GM19468 (cell line): ENCODE data around the gene PNPLA5.

Source experiments
- ATAC-seq: cut with Tn5 transposase; IDR thresholded peaks from one replicate; pipeline ENCODE4 v1.9.1; 2021; ENCODE audit warnings: mild to moderate bottlenecking, moderate library complexity, moderate number of reproducible peaks; ENCODE audit not compliant: unreplicated experiment; ENCODE audit errors: extremely low read depth

The PNPLA5 gene

GRCh38 chr22:43858156-43858895, 33.5 kb downstream of the PNPLA5 start:
- no peak for ATAC-seq

GRCh38 chr22:43857367-43857766, 34.4 kb downstream of the PNPLA5 start:
- ATAC-seq = no peak

GRCh38 chr22:43855431-43855830, 36.4 kb downstream of the PNPLA5 start:
- no peak for ATAC-seq

GRCh38 chr22:43854786-43855271, 37.0 kb downstream of the PNPLA5 start:
- no peak for ATAC-seq

- ATAC-seq = no peak
These were observed 37.6 kb downstream of the PNPLA5 start for GRCh38 chr22:43854121-43854785.

- ATAC-seq = no peak
These were observed 38.4 kb downstream of the PNPLA5 start for GRCh38 chr22:43853328-43853931.

- ATAC-seq = no peak
These were observed 39.1 kb downstream of the PNPLA5 start for GRCh38 chr22:43852573-43853327.

GRCh38 chr22:43851979-43852307, 39.9 kb downstream of the PNPLA5 start:
- no peak for ATAC-seq

GRCh38 chr22:43851058-43851978, 40.5 kb downstream of the PNPLA5 start:
- no peak for ATAC-seq

- ATAC-seq = no peak
These were observed 41.3 kb downstream of the PNPLA5 start for GRCh38 chr22:43850529-43850928.

GRCh38 chr22:43849731-43850130, 42.1 kb downstream of the PNPLA5 start:
- ATAC-seq = no peak

- ATAC-seq = no peak
These were observed 43.2 kb downstream of the PNPLA5 start for GRCh38 chr22:43848366-43849171.

GRCh38 chr22:43847376-43848289, 44.2 kb downstream of the PNPLA5 start:
- no peak for ATAC-seq

GRCh38 chr22:43846966-43847365, 44.8 kb downstream of the PNPLA5 start:
- no peak for ATAC-seq

GRCh38 chr22:43845981-43846380, 45.8 kb downstream of the PNPLA5 start:
- ATAC-seq = no peak

GRCh38 chr22:43844560-43845545, 47.0 kb downstream of the PNPLA5 start:
- ATAC-seq = no peak
